Measurements from ENCODE around the gene PRSS23. TPM values are rescaled to one million over a fixed set of nuclear protein-coding genes. Genes with fewer than 3 reads are reported as not detected.

Gene PRSS23
- total RNA-seq, 2 donors from 2014 or later, result 12.9 to 63.4 TPM

DNA sequence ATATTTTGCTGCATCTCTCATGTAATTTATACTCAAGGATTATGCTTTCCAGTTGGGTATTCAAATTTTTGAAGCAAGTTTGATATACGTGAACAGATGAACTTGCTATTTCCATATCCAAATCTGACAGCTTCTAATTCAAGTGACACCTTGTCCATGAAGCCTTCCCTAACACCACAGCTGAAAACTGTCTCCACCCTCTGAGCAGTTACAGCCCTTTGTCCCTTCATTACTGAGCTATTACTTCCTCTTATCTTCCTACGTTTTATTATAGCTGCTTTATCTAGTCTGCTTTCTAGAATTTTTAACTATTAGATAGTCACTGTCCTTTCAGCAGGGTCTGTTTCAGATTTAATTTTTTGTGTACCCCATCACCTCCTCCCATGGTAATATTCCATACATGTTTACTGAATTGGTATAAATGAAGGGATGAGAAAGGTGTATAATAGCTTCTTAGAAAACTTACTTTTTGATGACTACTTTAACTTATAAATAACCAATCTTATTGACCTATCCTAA lies 13.3 kb upstream of the PRSS23 start:
- ATAC-seq (no peak), DNase-seq (no peak)
- intact Hi-C loops (cut with DNase I), result no loop called here

DNA sequence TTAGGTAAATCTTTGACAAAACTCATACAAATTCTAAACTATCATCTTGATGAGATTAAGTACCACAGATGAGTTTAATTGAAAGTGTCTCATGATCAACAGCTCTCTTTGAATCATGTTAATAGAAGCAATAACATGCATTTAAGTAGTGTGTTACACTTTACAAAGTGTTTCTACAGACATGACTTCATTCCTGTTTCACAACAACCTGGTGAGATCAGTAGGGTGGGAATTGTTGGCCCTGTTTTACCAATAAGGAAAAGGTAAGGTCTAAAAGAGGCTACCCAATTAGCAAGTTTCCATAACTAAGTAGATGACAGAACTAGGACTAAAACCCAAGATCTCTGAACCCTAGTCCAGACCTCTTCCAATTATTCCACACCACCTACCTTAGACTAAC lies 12.7 kb upstream of the PRSS23 start:
- no peak for DNase-seq
- no peak for ATAC-seq
- intact Hi-C loops (cut with DNase I), result no loop called here

DNA sequence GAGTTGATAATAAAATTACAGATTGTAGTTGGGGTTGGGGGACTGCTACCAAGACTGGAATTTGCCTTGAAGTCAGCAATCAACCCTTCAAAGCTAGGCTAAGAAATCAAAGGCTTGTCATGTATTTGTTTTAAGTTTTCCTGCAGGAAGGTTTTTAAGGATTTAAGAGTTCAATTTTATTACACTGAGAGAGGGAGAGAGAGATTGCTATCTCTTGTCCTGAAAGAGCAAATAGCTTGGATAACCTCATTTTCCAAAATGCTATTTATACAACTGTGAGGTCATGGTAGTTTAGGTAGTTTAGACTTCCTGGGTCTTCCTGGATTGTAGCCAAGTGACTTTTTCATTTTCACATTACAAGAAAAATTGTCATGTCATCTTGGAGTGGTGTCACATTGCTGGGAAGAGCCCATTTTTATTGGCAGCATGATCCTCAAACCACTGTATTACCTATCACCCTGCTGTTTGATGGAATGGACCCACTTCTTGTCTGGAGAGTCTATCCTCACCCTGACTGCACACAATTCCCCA lies 10.1 kb upstream of the PRSS23 start:
- intact Hi-C loops (cut with DNase I), result no loop called here
- no peak for ATAC-seq
- DNase-seq, result no peak

DNA sequence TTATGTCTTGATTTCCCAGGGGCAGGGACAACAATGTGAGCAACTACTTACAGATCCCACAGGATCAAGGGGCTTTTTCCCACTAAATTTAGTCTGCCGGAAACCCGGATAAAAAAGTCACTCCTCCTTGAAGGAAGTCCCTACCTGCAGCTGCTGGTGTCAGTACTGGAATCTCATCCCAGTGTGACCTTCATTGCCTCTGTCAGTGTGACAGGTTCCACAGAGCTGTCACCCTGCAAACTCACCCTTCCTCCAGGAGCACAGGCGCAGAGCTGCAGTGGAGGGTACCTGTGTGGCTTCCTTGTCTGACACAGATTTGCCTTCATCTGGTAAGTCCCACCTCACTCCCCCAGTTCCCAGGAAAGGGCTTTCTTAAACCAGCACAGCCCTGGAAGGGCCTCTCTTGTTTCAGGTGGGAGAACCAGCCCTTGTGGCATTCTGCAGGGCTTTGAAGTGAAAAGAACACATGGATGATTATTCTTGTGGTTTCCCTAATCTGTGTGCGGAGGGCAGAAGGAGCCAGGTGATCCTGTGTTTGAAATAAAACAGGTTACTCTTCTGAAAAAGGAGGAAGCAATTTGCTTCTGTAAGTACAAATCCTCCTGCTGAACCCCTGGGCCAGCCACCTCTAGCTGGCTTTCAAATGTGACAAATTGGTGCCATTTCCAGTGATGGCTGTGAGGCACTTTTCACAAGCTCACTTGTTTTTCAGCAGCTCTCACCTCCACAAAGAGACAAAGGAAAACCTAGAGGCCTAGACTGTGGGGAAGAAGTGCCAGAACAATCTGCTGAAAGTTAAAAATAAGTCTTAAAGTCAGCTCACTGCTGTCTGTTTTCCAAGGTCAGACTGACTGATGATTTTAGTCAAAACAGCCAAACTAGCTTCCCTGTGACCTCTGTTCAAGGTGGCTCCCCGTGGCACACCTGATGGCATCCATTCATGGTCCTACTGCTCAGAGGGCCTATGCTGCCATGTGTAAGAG lies 9.2 kb upstream of the PRSS23 start:
- ATAC-seq (no peak), DNase-seq (no peak)
- intact Hi-C loops (cut with DNase I), result no loop called here

GRCh38 chr11:86792150-86792549 lies 8.2 kb upstream of the PRSS23 start:
- peak in 1 of 2 donors; percentile 27 for ATAC-seq
- intact Hi-C loops (cut with DNase I), result no loop called here
- DNase-seq, result no peak

DNA sequence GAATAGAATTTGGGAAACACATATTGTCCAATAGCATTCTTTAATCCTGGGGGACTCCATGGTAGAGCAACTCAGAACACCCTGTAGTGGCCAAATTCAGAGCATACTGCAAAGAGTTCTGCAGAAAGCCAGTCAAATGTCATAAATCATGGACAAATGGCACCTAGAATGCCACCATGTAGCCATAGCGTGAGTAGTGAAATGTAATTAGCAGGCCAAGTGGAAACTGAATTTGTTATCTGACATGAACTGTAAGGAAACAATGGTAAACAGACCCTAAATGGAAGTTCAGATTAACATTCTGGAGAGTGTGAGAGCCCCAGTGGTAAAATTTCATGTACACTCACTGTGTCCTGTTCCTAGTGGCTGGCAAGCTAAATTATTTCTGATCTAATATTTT lies 7.0 kb upstream of the PRSS23 start:
- ATAC-seq, result no peak
- DNase-seq, result no peak
- intact Hi-C loops (cut with DNase I), result no loop called here

GRCh38 chr11:86795511-86795910 lies 4.8 kb upstream of the PRSS23 start:
- no peak for DNase-seq
- no peak for ATAC-seq
- intact Hi-C loops (cut with DNase I), result loop anchor here in 1 of 2 donors (5.0 kb wide), 1 partner anchor 188 kb away; no protein-coding TSS in a partner anchor

DNA sequence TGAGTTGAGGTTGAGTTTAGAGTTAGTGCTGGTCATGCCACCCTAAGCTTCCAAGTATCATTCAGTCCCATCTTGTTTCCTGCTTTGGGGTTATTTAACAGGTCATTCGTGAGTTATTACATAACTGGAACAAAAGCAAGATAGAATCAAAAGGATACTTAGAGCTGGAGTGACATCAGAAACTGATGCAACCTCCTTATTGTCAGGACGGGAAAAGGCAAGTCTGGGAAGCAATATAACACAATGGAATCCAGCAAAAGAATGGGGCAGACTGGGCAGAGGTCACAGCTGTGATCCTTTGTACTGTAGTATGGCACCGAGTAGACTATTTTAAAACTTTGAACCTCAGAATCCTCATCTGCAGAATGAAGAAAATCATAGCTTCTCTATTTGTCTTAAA lies 4.4 kb upstream of the PRSS23 start:
- intact Hi-C loops (cut with DNase I), result loop anchor here in 1 of 2 donors (5.0 kb wide), 1 partner anchor 189 kb away; no protein-coding TSS in a partner anchor
- ATAC-seq (no peak), DNase-seq (no peak)

- DNase-seq (no peak), ATAC-seq (no peak)
- intact Hi-C loops (cut with DNase I), result loop anchor here in 1 of 2 donors (5.0 kb wide), 1 partner anchor 190 kb away; no protein-coding TSS in a partner anchor
These were observed 3.2 kb upstream of the PRSS23 start for GRCh38 chr11:86797133-86797532.

DNA sequence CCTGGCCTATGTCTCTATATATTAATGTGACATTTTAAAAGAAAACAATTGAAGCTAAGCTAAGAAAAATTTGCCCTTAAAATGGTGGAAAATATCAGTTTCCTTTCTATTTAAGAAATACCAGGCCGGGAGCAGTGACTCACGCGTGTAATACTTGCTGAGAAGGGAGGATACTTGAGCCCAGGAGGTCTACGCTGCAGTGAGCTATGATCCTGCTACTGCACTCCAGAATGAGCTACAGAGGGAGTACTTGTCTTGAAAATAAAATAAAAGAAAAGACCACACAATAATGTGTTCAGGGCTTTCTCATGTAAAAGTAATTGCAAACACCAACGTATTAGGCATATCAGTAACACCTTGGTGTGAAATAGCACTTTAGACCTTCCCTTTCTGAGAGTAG lies 1.4 kb upstream of the PRSS23 start:
- ATAC-seq (peak in 1 of 2 donors; percentile 29), DNase-seq (peak; percentile 25)
- intact Hi-C loops (cut with DNase I), result loop anchor here in 1 of 2 donors (5.0 kb wide), 1 partner anchor 192 kb away; no protein-coding TSS in a partner anchor

- no peak for DNase-seq
- ATAC-seq, result peak; percentile 13 to 39
- intact Hi-C loops (cut with DNase I), result loop anchor here (5.0 kb wide), 1 partner anchor 192 kb away; no protein-coding TSS in a partner anchor
These were observed 664 bp upstream of the PRSS23 start for GRCh38 chr11:86799680-86800075.

DNA sequence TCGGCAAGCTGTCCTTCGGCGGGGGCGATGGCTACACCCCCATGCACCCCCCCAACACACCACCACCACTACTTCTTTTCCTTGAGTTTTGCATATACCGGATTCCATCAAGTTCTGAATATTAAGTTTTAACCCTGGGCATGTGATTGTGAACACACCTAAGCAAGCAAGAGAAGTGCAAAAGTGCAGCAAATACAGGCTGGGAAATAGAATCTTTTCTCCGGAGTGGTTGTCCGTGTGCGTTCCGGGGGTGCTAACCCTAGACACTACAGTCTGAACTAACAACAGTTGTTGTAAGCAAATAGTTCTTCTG lies 574 bp downstream of the PRSS23 start:
- intact Hi-C loops (cut with DNase I), result loop anchor here in 1 of 2 donors (5.0 kb wide), 1 partner anchor 194 kb away; no protein-coding TSS in a partner anchor
- ATAC-seq, result no peak
- no peak for DNase-seq

- no peak for ATAC-seq
- DNase-seq, result no peak
- intact Hi-C loops (cut with DNase I), result loop anchor here in 1 of 2 donors (5.0 kb wide), 1 partner anchor 194 kb away; no protein-coding TSS in a partner anchor
These were observed 1.0 kb downstream of the PRSS23 start for GRCh38 chr11:86801364-86801763.

DNA sequence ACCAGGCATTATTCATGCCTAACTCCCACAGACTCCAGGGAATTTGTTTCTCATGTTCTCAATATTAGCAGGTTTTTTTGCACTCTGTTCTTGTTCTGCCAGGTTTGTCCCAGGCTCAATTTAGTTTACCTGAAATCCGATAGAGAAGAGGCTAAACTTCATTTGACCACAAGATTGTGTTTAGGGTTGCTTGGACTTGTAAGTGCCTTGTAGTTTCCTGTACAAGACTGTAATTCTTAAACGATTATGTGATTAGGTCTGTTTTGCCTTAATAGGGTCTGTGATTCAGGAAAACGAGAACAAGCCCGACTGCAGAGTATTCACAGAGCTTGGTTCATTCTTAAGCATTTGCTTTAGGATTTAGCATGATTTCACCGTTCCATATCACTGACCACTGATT lies 1.8 kb downstream of the PRSS23 start:
- DNase-seq, result no peak
- intact Hi-C loops (cut with DNase I), result loop anchor here in 1 of 2 donors (5.0 kb wide), 1 partner anchor 195 kb away; no protein-coding TSS in a partner anchor

DNA sequence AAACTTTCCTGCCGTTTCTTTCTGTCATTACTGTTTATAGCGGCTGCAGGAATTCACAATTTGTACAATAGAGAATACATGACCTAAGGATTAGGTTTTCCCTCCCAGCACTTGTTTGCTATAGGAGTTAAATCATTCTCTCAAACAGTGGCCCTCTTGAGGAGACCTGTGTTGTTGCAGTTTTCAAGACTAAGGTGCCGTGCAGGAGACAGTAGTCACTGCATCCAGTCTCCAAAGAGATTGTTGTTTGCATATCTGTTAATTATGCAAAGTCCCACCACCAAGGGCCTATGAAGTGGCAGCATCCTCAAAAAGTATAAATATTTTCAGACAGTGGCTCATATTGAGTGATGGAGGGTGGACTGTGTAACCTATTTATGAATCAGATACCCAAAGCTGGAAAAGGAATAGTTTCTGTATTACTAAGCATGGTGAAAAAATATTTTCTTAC lies 2.3 kb downstream of the PRSS23 start:
- peak in 1 of 2 donors; percentile 11 for ATAC-seq
- intact Hi-C loops (cut with DNase I), result loop anchor here in 1 of 2 donors (5.0 kb wide), 1 partner anchor 195 kb away; no protein-coding TSS in a partner anchor
- no peak for DNase-seq

More for the DNA sequence above, 1.8 kb downstream of the PRSS23 start:
- ATAC-seq, result no peak

- no peak for ATAC-seq
- no peak for DNase-seq
- intact Hi-C loops (cut with DNase I), result loop anchor here in 1 of 2 donors (5.0 kb wide), 1 partner anchor 196 kb away; no protein-coding TSS in a partner anchor
These were observed 3.0 kb downstream of the PRSS23 start for GRCh38 chr11:86803136-86804045.

GRCh38 chr11:86804951-86805350 lies 4.6 kb downstream of the PRSS23 start:
- intact Hi-C loops (cut with DNase I), result loop anchor here in 1 of 2 donors (5.0 kb wide), 1 partner anchor 198 kb away; no protein-coding TSS in a partner anchor
- DNase-seq, result no peak
- no peak for ATAC-seq

GRCh38 chr11:86805873-86806310 lies 5.5 kb downstream of the PRSS23 start:
- DNase-seq (peak; percentile 26), ATAC-seq (peak in 1 of 2 donors; percentile 63)
- intact Hi-C loops (cut with DNase I), result no loop called here
